A673 (cell line): ENCODE measurements around the gene FIP1L1. TPM values are rescaled to one million over a fixed set of nuclear protein-coding genes. Genes with fewer than 3 reads are reported as not detected.

Experiments used
- total RNA-seq: library from RNA; stranded (reverse); gene quantifications from 2 replicates; pipeline ENCODE4 v1.2.3, GENCODE V29; 2021

The FIP1L1 gene
- total RNA-seq, 1 experiment from 2014 or later, result 30.9 TPM

Other genes with a start within 250 kb of the FIP1L1 start
- gene SCFD2, start 11.6 kb upstream of the FIP1L1 start, total RNA-seq, result 7.3 and 8.4 TPM in 2 replicates
- gene LNX1, start 213.8 kb downstream of the FIP1L1 start, total RNA-seq, result 0.33 TPM in 1 of 2 replicates, not detected in the other